GM13976 (cell line): Measurements from ENCODE around the gene ERC2.

ENCODE experiments used
- DNase-seq: peaks from one replicate; pipeline ENCODE4 v3.0.0; 2012; ENCODE audit warnings: low spot score
- CTCF ChIP-seq: IDR thresholded peaks from 2 replicates; pipeline ENCODE4 v1.5.1; 2012; ENCODE audit warnings: borderline replicate concordance, mild to moderate bottlenecking; ENCODE audit not compliant: insufficient read depth; ENCODE audit errors: extremely low read depth, missing control alignments, control extremely low read depth
- in situ Hi-C: fragments of 300-500 bp; cut with MboI; formaldehyde crosslinking; loops from one replicate; pipeline ENCODE4 v1.12.0; 2022; ENCODE audit warnings: low sequenced_read_pairs, mixed read lengths, inconsistent platforms; ENCODE audit not compliant: unreplicated experiment

ERC2 gene

GRCh38 chr3:56484122-56484521, 15.9 kb upstream of the ERC2 start:
- no peak for DNase-seq
- TF ChIP-seq CTCF = no peak
- in situ Hi-C loops = no loop called here

- in situ Hi-C loops = no loop called here
- no peak for TF ChIP-seq CTCF
- no peak for DNase-seq
Observed at GRCh38 chr3:56477646-56478045, 9.4 kb upstream of the ERC2 start.

- no peak for DNase-seq
- TF ChIP-seq CTCF = no peak
- in situ Hi-C loops = no loop called here
Observed at GRCh38 chr3:56476771-56477170, 8.5 kb upstream of the ERC2 start.

- TF ChIP-seq CTCF = no peak
- in situ Hi-C loops = no loop called here
- DNase-seq = no peak
Observed at GRCh38 chr3:56471771-56472170, 3.5 kb upstream of the ERC2 start.

GRCh38 chr3:56469141-56469540, 874 bp upstream of the ERC2 start:
- no peak for DNase-seq
- in situ Hi-C loops = no loop called here

GRCh38 chr3:56467801-56468183, 475 bp downstream of the ERC2 start:
- no peak for TF ChIP-seq CTCF
- in situ Hi-C loops = no loop called here
- DNase-seq = peak; percentile 17

More at GRCh38 chr3:56469141-56469540, 874 bp upstream of the ERC2 start:
- no peak for TF ChIP-seq CTCF

GRCh38 chr3:56467108-56467507, 1.2 kb downstream of the ERC2 start:
- peak; percentile 32 for DNase-seq
- no peak for TF ChIP-seq CTCF
- in situ Hi-C loops = no loop called here
